GM19328 (cell line): Measurements from ENCODE around the gene TFF1.

ENCODE experiments used
- ATAC-seq: cut with Tn5 transposase; IDR thresholded peaks from one replicate; pipeline ENCODE4 v1.9.1; 2021; ENCODE audit warnings: mild to moderate bottlenecking, moderate library complexity; ENCODE audit not compliant: unreplicated experiment

The TFF1 gene

DNA sequence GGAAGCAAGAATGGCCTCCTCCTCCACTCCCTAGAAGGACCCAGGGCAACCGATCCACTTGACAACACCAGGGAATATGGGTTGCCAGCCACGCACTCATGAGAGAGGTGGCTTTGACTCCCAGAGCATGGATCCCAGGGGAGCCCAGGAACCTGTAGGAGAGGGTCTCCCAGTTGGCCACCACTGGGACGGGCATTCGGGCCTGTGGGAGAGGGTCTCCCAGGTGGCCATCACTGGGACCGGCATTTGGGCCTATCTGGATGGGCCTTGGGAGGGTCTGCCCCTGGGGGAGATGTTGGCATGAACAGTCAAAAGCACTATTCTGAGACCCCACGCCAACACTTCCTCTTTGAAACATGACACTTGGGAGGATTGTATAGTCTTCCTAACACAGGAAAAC lies 565 bp downstream of the TFF1 start:
- no peak for ATAC-seq

DNA sequence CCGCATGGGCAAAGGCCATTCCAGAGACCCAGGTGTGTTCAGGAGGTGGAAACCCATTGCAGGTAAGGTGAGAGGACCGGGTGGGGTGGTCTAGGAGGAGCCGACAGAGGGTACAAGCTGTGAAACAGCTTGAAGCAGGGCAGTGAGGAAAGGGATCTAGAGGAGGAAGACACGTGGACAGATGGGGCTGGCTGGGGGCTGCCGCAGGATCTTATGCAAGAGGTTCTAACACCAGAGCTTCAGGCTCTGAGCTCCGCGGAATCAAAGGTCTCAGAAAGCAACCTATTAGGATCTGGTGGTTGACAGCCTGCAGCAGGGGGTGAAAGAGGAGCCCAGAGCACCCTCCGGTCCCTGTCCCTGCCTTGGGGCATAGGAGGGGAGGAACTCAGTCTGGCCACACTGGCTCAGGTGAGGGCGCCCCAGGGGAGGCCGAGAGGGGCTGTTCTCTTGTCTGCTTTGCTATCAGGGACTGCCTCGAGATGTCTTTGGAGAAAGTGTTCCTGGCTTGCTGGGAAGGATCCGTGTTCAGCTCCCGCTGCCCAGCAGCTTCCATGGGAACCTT lies 1.9 kb downstream of the TFF1 start:
- ATAC-seq: no peak

DNA sequence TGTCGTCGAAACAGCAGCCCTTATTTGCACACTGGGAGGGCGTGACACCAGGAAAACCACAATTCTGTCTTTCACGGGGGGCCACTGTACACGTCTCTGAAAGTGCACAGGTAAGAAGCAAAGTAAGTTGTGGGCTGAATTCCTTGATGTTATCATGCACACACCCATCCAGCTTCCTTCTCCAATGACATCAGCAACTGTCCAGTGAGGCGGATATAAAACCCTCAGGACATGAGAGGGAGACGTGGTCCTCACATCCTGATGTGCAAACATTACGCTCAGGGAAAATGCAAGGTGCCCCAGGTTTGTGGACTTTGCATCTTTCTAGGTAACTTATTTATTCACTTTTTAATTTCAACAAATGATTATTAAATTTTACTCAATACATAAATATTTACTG lies 3.0 kb downstream of the TFF1 start:
- ATAC-seq: no peak

DNA sequence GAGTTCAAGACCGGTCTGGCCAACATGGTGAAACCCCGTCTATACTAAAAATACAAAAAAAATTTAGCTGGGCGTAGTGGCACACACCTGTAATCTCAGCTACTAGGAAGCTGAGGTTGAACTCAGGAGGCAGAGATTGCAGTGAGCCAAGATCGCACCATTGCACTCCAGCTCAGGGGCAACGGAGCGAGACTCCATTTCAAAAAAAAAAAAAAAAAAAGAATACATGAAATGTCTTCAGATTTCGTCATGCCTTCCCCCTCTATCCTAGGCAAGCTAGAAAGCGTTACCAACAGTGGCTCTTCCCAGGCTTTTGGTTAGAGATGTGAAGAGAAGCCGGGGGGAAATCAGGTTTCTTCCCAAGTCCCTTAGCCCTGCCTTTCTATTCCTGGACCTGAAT lies 3.6 kb downstream of the TFF1 start:
- ATAC-seq: no peak

DNA sequence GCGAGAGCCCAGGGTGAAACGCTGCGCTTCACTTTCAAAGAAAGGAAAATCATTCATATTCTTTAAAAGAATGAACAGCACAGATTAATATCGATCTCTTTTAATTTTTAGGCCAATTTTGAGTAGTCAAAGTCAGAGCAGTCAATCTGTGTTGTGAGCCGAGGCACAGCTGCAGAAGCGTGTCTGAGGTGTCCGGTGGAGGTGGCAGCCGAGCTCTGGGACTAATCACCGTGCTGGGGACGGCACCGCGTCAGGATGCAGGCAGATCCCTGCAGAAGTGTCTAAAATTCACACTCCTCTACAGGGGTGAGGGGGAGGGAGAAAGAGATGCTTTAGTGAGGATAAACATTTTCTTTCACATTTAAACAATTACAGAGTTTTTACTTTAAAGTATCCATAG lies 4.1 kb downstream of the TFF1 start:
- ATAC-seq: no peak

DNA sequence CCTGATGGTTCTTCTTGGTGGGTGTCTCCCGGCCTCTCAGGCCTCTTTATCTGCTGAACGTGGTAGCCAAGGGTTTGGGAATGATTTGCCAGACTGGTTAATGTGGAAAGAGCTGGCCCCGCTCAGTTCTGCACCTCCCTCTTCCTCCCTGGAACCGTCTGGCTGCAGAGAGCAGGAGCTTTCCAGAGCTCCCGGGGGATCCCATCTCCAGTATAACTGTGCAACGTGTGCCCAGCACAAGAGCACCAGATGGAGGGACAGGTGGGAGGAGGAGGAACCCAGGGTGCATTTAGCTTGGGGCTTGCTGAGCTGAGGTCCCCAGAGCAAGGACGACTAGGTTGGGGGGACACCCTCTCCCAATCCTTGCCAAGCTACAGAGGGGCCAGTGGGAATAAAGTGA lies 5.0 kb downstream of the TFF1 start:
- no peak for ATAC-seq

GRCh38 chr21:42360317-42360716 lies 6.0 kb downstream of the TFF1 start:
- no peak for ATAC-seq

DNA sequence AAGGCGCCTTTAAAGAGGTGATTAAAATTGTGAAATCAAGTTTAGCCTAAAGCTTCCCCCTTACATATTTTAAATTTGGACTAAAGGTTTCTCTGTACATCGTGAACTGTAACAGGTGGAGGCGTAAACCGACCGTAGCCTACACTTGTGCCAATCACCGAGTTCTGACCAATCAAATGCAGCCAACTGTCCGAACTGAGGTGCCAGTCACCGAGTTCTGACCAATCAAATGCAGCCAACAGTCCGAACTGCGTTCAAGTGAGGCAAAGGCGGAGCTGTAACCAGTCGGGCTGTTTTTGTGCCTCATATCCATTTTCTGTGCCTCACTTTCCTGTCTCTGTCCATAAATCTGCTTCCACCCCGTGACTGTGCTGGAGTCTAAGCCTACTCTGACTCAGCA lies 7.4 kb downstream of the TFF1 start:
- no peak for ATAC-seq

GRCh38 chr21:42358261-42358660 lies 8.1 kb downstream of the TFF1 start:
- ATAC-seq: no peak

GRCh38 chr21:42357307-42357706 lies 9.0 kb downstream of the TFF1 start:
- no peak for ATAC-seq

GRCh38 chr21:42356650-42357049 lies 9.7 kb downstream of the TFF1 start:
- no peak for ATAC-seq

- ATAC-seq: no peak
These were observed 10.3 kb downstream of the TFF1 start for GRCh38 chr21:42356046-42356445.

GRCh38 chr21:42353623-42354022 lies 12.7 kb downstream of the TFF1 start:
- no peak for ATAC-seq

DNA sequence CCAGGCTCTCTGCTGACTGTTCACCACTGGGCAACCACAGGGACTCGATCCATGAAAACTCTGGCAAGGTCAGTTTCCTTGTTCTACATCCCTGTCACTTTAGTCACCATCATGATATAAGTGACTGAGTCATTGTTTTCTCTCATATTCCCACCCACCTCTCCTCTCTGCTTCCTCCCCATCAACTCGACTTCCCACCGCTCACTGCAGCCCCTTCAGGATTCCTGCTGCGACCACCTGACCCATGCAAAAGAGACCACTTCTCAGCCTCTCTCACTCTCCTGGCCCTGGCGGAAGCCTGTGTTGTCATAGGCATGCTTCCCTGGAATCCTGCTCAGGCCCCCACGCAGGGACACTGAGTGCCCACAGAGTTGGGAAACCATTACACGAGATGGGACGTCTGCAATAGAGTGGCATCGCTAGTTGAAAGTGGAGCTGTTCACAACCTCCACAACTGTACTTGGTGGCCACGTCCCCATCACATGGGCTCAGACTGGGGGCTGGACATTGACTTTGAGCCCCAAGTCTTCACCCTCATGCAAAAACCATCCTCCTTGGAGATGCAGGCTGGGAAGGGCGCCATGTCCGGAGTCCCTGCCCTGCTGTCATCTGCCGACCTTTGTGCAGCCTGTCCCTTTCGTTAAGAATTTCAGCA lies 13.8 kb downstream of the TFF1 start:
- no peak for ATAC-seq

DNA sequence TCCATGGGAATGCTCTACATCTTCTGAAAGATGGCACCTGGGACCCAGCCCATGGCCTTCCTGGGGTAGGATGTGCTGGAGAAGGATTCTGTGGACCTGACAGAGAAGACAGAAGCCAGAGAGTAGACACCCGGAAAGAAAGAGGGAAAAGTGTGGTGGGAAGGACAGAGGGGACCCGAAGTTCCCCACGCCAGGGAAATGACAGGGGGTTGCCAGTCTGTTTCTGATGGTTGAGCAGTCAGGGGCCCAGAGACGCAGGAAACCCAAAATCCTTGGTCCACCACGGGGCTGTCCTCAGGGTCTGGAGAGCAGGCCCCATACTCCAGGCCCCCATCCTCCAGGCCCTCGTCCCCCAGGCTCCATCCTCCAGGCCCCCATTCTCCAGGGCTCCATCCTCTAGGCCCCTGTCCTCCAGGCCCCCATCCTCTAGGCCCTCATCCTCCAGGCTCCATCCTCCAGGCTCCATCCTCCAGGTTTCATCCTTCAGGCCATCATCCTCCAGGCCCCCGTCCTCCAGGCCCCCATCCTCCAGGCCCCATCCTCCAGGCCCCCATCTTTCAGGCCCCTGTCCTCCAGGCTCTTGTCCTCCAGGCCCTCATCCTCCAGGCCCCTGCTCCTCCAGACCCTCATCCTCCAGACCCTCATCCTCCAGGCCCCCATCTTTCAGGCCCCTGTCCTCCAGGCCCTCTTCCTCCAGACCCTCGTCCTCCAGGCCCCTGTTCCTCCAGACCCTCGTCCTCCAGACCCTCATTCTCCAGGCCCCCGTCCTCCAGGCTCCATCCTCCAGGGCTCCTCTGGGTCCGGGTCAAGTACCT lies 14.5 kb downstream of the TFF1 start:
- no peak for ATAC-seq

- no peak for ATAC-seq
These were observed 15.4 kb downstream of the TFF1 start, which contains the start of gene TFF2 for GRCh38 chr21:42350927-42351426. TSS of gene TFF2 (minus strand) at chr21:42350994. CDS start at chr21:42350957, 37 bp downstream.

DNA sequence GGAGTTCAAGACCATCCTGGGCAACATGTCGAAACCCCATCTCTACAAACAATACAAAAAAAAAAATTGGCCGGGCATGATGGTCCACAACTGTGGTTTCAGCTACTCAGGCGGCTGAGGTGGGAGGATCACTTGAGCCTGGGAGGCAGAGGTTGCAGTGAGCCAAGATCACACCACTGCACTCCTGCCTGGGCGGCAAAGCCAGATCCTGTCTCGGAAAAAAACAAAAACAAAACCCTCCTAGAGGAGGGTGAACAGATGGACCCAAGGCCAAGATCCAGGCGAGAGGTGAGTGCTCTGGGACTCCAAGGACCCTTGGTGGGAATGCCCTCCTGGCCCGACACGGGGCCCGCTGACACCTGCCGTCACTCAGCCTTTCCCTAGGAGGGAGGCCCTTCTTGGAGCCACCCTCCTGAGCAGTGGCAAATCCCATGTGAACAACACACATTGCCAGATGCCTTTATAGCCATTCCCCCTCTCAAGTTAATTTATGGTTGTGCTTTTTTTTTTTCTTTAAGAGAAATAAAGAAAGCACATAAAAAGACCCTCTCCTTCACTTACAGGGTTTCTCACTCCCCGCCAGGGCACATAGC lies 15.9 kb downstream of the TFF1 start:
- no peak for ATAC-seq

- ATAC-seq: no peak
These were observed 16.7 kb downstream of the TFF1 start for GRCh38 chr21:42349420-42350317.

DNA sequence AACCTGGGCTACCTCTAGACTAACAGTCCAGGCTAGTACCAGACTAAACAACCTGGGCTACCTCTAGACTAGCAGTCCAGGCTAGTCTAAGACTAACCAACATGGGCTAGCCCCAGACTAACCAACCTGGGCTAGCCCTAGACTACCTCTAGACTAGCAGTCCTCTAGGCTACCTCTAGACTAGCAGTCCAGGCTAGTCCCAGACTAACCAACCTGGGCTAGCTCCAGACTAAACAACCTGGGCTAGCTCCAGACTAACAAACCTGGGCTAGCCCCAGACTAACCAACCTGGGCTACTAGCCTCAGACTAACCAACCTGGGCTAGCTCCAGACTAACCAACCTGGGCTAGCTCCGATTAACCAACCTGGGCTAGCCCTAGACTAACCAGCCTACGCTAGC lies 17.6 kb downstream of the TFF1 start:
- ATAC-seq: no peak

GRCh38 chr21:42347601-42348327 lies 18.6 kb downstream of the TFF1 start:
- ATAC-seq: no peak
